NCI-H748 (cell line): ENCODE results near the gene HLA-DQA2.
"Not testable (repeated sequence)": the region's sequence is repeated elsewhere in the genome, so short reads cannot be mapped to it uniquely, and the experiment has no call there.

Source experiments
- DNase-seq: peaks from one replicate; lab custom pipeline; 2025; ENCODE audit not compliant: unreplicated experiment; lab: John Stamatoyannopoulos, UW

Gene HLA-DQA2

GRCh38 chr6:32741031-32741960 is at the start of gene HLA-DQA2:
TSS of gene HLA-DQA2 (plus strand) at chr6:32741391. CDS start at chr6:32741444, 53 bp downstream.
- DNase-seq, result no peak

- no peak for DNase-seq
Measured at GRCh38 chr6:32692019-32692418, 49.2 kb upstream of the HLA-DQA2 start.

DNA sequence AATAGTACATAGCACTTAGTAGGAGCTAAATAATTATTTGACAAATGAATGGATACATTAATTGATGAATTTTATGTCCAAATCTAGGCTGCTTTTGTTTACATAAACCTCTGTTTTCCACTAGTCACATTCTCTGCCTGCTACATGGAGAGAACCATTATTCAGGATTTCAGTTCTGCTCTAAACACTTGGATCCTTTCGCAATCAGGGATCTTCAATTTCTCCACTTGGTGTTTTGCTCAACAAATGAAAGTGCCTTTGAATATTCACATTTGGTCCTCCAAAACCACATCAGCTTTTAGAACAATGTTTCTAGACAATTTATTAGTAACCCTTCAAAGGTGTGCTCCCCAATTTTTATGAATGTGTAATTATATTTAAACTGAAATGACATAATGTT is 44.2 kb upstream of the HLA-DQA2 start:
- DNase-seq, result no peak

- DNase-seq, result peak; percentile 59
Measured at GRCh38 chr6:32700391-32701040, 40.7 kb upstream of the HLA-DQA2 start.

DNA sequence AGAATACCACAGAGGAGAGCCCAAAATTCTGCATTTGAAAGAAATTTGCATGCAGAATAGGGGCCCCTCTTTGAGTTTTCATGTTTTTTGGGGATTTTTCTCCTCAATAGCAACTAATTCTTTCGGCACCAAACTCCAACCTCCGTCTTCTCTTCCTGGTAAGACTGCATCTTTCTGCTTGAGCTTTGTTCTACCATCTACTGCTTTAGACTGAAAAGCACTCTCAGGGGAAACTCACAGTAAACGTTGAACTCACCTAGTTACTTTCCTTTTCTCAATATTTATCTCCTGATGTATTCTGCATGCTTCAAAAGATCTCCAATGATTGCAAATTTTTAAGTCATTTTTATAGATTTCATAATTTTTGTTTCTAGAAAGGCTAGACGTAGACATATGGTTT is 37.8 kb upstream of the HLA-DQA2 start:
- DNase-seq, result no peak

DNA sequence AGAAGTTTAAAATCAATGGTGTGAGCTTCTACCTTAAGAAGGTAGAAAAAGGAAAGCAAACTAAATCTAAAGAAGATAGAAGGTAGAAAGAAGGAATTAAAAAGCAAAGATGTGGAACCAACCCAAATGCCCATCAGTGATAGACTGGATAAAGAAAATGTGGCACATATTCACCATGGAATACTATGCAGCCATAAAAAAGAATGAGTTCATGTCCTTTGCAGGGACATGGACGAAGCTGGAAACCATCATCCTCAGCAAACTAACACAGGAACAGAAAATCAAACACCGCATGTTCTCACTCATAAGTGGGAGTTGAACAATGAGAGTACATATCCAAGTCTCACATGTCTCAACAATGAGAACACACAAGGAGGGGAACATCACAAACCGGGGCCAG is 36.0 kb upstream of the HLA-DQA2 start:
- DNase-seq, result not testable (repeated sequence)

- no peak for DNase-seq
Measured at GRCh38 chr6:32709625-32710024, 31.6 kb upstream of the HLA-DQA2 start.

GRCh38 chr6:32713241-32713640 is 27.9 kb upstream of the HLA-DQA2 start:
- no peak for DNase-seq

DNA sequence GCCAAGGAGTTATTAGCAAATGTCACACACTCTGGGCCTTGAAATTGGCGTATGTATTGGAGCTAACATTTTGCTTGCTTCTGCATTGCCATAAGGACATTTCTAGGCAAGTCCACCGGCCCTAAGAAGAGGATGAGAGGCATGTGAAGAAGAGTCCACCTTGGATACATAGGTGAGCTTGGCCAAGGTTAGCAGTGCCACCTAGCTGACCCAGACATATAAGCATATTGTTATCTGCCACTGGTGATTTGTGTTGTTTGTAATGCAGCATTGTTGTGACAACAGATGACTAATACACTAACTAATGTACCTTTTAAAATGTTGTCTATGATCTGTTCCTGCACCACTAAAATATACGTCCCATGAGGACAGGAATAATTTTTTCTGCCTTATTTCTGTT is 24.8 kb upstream of the HLA-DQA2 start:
- DNase-seq, result no peak

DNA sequence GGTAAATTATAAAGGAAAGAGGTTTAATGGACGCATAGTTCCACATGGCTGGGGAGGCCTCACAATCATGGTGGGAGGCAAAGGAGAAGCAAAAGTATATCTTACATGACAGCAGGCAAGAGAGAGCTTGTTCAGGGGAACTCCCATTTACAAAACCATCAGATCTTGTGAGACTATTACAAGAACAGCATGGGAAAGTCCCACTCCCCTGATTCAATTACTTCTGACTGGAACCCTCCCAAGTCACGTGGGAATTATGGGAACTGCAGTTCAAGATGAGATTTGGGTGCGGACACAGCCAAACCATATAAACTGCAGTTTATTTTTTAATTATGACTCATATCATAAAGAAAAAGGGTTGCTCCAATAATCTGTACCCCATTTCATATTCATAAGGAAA is 22.3 kb upstream of the HLA-DQA2 start:
- no peak for DNase-seq

DNA sequence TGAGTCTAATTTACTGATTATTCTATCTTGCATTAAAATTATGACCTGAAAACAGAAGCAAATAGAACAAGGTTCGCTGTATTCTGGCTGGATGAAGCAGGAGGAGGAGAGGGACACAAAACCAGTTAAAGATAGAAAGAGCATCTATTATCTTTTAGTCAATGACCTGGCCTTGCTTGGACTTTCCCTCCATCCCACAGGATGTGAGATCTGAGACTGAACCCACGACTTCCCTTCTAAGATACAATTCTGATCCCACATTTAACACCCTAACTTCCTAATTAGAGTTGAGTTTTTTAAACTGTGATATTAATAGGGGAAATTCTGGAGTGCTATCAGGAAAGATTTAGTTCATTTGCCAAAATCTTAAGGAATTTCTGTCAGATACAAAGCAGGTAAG is 3.1 kb upstream of the HLA-DQA2 start:
- no peak for DNase-seq

- DNase-seq, result no peak
Measured at GRCh38 chr6:32742374-32742773, 1.2 kb downstream of the HLA-DQA2 start.

DNA sequence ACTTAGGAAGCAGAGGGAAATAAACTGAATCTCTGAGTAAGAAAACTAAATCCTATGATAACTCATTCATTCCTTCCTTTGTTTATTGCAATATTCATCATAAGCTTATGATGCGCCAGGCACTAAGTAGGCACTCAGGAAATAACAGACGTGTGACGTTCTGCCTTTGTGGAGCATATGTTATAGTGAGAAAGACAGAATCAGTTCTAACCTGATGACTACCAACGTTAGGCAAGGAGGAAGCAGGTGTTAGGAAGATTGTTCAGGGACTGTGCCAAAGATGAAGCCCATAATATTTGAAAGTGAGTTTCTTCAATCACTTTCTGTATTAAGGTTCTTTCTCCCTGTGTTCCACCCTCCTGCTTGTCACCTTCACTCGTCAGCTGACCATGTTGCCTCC is 3.6 kb downstream of the HLA-DQA2 start:
- no peak for DNase-seq

DNA sequence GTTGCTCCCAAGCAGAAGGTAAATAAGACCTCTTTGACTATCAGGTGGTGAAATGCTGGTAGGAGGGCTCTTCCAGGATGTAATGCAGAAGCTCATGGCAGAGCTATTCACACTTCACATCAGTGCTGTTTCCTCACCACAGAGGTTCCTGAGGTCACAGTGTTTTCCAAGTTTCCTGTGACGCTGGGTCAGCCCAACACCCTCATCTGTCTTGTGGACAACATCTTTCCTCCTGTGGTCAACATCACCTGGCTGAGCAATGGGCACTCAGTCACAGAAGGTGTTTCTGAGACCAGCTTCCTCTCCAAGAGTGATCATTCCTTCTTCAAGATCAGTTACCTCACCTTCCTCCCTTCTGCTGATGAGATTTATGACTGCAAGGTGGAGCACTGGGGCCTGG is 4.5 kb downstream of the HLA-DQA2 start:
- DNase-seq, result not testable (repeated sequence)

DNA sequence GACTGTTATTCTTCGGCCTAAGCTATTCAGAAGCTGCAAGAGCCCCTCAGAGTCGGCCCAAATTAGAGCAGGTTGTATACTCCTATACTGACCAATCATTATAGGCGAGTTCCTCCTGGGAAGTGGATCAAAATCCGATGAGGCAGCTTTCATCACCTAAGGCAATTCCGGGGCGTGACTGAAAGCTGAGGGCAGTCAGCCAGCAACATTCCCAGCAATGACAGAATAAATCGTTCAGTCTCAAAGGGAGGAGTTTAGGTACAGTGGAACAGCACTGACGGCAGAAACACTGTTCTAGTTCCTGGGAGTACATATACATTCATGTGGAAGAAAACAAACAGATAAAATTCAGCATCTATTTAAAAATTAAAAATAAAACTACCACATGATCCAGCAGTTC is 11.4 kb downstream of the HLA-DQA2 start:
- DNase-seq, result no peak

- DNase-seq, result no peak
Measured at GRCh38 chr6:32759669-32760068, 18.5 kb downstream of the HLA-DQA2 start.

- DNase-seq, result no peak
Measured at GRCh38 chr6:32761072-32761471, 19.9 kb downstream of the HLA-DQA2 start.

GRCh38 chr6:32761548-32761947 is 20.4 kb downstream of the HLA-DQA2 start:
- no peak for DNase-seq

DNA sequence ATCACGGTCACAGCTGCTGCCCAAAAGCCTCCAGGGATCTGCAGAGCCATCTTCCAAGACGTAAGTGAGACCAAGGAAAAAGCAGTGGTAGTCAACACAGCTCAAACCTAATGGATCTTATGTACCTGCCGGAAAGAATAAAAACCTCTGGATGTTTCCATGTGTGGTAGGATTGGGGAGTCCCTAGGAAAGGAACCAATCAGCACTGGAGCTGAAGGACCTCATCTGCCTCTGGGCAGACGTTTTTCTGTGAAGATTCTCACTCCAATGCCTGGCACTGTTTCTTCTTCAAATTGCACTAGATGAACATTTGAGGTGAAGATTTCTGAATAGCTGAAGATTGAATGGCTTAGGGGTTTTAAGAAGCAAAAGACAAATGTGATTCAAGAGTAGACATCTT is 22.2 kb downstream of the HLA-DQA2 start, which contains the start of gene HLA-DQB2:
Gene HLA-DQB2, minus strand, starts transcription at position 112 of the 400 bp plus-strand sequence. Its CDS starts 62 bp downstream, at position 50.
- no peak for DNase-seq

DNA sequence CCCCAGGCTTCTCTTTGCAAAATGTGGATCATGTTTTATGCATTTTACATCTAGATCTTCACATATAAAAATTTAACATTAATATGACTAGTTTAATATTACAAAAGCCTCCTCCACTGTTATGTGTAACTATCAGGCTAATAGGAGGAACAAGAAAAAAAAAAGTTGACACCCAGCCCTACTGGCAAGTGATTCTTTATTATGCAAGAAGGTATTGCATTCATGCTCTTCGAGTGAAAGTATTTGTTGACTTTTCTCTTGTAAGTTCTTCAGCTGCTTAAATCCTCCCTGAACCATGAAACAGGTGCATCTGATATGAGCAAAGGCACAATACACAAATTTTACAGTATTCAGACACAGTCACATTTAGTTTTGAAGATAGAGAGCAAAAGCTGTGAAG is 22.9 kb downstream of the HLA-DQA2 start:
- no peak for DNase-seq

- DNase-seq, result no peak
Measured at GRCh38 chr6:32772656-32773055, 31.5 kb downstream of the HLA-DQA2 start.

- DNase-seq, result no peak
Measured at GRCh38 chr6:32774426-32774825, 33.2 kb downstream of the HLA-DQA2 start.
